Epithelial cell of esophagus (primary cell): ENCODE data around the gene HOXD11.

ENCODE experiments used
- DNase-seq: peaks from one replicate; pipeline ENCODE4 v3.0.0; 2010; ENCODE audit warnings: low read depth
- H3K4me3 ChIP-seq: 2 replicates; pipeline ENCODE4 v1.5.1; 2011; ENCODE audit warnings: mild to moderate bottlenecking, low read length, control low read depth
- CTCF ChIP-seq: IDR thresholded peaks from 2 replicates; pipeline ENCODE4 v1.5.1; 2011; ENCODE audit warnings: low read depth, mild to moderate bottlenecking, low read length, control low read depth, inconsistent platforms; ENCODE audit not compliant: insufficient read depth; ENCODE audit errors: missing control alignments

The HOXD11 gene

GRCh38 chr2:176096243-176096985 lies 10.7 kb upstream of the HOXD11 start:
- no peak for TF ChIP-seq CTCF
- H3K4me3 ChIP-seq, result no peak overlapping the region
- no peak for DNase-seq

DNA sequence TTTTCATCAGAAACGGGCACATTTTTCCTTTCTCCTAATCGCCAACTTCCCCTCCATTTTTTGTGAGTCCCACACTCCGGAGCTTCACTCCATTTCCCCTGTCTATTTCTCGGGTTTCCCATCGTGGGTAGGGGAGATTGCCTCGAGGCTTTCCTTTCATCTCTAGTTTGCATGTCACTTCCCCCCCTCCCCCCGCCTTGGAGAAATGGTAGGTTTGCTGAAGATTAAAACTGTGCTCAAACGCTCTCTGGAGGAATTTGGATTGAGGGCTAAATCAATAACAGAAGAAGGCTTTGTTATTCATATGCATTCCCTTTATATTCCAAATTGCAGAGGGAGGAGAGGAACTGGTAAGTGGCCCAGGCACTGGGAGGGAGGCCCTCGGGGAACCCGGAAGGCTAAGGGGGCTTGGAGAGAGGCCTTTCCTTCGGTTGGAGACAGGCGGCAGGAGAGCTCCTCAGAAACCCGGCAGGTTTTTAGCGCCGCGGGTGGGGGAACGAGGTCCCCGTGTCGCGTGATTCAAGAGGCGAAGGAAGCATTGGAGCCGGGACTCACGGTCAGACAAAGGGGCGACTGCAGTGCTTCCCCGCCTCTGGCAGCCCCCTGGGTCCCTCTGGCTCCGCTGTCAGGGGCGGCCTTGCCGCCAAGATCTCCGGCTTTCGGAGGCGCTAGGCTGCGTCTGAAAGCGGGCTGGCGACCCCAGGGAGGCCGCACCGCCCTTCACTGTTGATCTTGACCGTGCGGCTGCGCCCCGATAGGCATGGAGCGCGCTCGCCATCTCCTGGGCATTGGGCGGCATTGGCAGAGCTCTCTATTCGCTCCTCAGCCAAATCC lies 9.9 kb upstream of the HOXD11 start:
- peak; percentile 64 for DNase-seq
- H3K4me3 ChIP-seq, result no peak overlapping the region
- TF ChIP-seq CTCF, result peak; percentile 84

GRCh38 chr2:176097820-176098365 lies 9.2 kb upstream of the HOXD11 start:
- no peak overlapping the region for H3K4me3 ChIP-seq
- TF ChIP-seq CTCF, result no peak
- DNase-seq, result no peak

- no peak for DNase-seq
- TF ChIP-seq CTCF, result no peak
- H3K4me3 ChIP-seq, result no peak overlapping the region
Measured at GRCh38 chr2:176098366-176099158, 8.5 kb upstream of the HOXD11 start.

GRCh38 chr2:176099159-176099727 lies 7.8 kb upstream of the HOXD11 start:
- H3K4me3 ChIP-seq, result no peak overlapping the region
- no peak for TF ChIP-seq CTCF
- no peak for DNase-seq
